ENCODE results near the gene DGKH.

DGKH gene

DNA sequence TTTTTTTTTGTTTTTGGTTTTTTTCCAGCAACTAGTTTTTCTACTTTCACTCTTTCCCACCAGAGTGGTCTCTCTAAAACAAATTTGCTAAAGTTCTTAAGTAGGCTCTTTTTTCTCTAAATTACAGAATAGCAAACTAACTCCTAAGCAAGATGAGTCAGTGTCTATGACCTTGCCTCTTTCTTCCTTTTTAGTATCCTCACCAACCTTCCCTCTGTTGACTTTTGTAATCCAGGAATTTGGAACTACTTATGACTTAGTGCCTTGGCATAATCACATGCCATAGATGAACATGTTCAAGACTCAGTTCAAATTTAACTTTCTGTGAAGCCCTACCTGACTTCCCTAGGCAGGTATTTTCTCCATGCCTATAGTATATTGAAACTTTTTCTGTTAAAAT, 191.2 kb downstream of the DGKH start:
- Histone ChIP-seq H2AFZ (ENCODE audit: low read length) (no peak overlapping the region), H4K8ac (ENCODE audit: low read depth, low read length) (no peak overlapping the region), H3K4me3 (ENCODE audit: low read length in 2 of 2) (no peak overlapping the region), H2AK5ac (ENCODE audit: low read depth, low read length) (no peak overlapping the region), H2BK12ac (ENCODE audit: low read length) (no peak overlapping the region), H2BK120ac (ENCODE audit: low read depth, low read length) (no peak overlapping the region), H3K27ac (replicated peaks; ENCODE audit: low read length) (no peak overlapping the region), H4K91ac (ENCODE audit: low read depth, low read length, poor library complexity) (no peak overlapping the region), H2BK5ac (ENCODE audit: low read length) (no peak overlapping the region), H3K23ac (ENCODE audit: low read depth, low read length, poor library complexity) (no peak overlapping the region), H3K36me3 (replicated peaks in 1 of 2; ENCODE audit: control insufficient read depth in 2 of 2, insufficient read depth in 2 of 2, low read length in 2 of 2) (no peaks in the 10 kb centered on the region), H3K27me3 (ENCODE audit: control insufficient read depth in 3 of 3, insufficient read depth in 3 of 3, low read depth in 1 of 3, low read length in 3 of 3) (no peaks in the 10 kb centered on the region), H3K4me2 (ENCODE audit: insufficient read depth, low read length, poor library complexity, severe bottlenecking) (no peak overlapping the region), H2BK15ac (ENCODE audit: low read length) (no peak overlapping the region), H3K14ac (ENCODE audit: low read length) (no peak overlapping the region), H3K9me3 (replicated peaks in 1 of 2; ENCODE audit: control insufficient read depth in 2 of 2, insufficient read depth in 1 of 2, low read depth in 1 of 2, low read length in 2 of 2) (no peaks in the 10 kb centered on the region), H3K4ac (ENCODE audit: low read length) (no peak overlapping the region), H3K9ac (ENCODE audit: low read depth, low read length, poor library complexity) (no peak overlapping the region), H3K4me1 (ENCODE audit: control insufficient read depth in 2 of 2, insufficient read depth in 1 of 2, low read depth in 1 of 2, low read length in 2 of 2) (peaks cover 0 to 5% of the 10 kb centered on the region in 2 donors), H3K18ac (ENCODE audit: low read length) (no peak overlapping the region), H3K79me1 (ENCODE audit: low read depth, low read length) (no peaks in the 10 kb centered on the region)
- DNase-seq (ENCODE audit: low spot score): no peak

DNA sequence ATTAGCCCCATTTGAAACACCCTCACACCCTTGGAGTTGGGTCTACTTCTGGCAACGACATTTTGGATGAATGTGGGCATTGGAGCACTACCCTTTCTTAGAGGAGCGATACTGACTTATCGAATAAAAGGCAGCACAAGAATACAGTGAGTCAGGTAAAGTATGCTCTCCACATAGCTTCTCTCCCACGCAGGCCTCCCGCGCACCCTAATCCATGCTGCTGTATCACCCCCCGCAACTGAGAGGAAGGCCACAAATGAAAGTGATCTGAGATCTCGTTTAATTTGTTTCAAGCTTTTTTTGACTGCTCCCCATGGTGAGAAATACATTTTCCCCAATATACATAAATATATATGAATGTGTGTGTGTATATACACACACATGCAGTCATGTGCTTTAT, 198.1 kb downstream of the DGKH start:
- no peak overlapping the region for H2AK5ac ChIP-seq (ENCODE audit: low read depth, low read length)
- WGBS, 2 donors (ENCODE audit: extremely low coverage in 2 of 2, insufficient read length in 2 of 2, insufficient replicate concordance in 1 of 2): no CpG with 5 or more reads among the region's 8 CpGs
- no peak overlapping the region for H4K8ac ChIP-seq (ENCODE audit: low read depth, low read length)
- H3K4ac ChIP-seq (ENCODE audit: low read length): no peak overlapping the region
- H3K4me3 ChIP-seq (ENCODE audit: low read length in 2 of 2): no peak overlapping the region
- no peaks in the 10 kb centered on the region for H3K4me1 ChIP-seq (ENCODE audit: control insufficient read depth in 2 of 2, insufficient read depth in 1 of 2, low read depth in 1 of 2, low read length in 2 of 2)
- H4K91ac ChIP-seq (ENCODE audit: low read depth, low read length, poor library complexity): no peak overlapping the region
- no peak overlapping the region for H2BK15ac ChIP-seq (ENCODE audit: low read length)
- DNase-seq (ENCODE audit: low spot score): no peak
- no peaks in the 10 kb centered on the region for H3K9me3 ChIP-seq (replicated peaks in 1 of 2; ENCODE audit: control insufficient read depth in 2 of 2, insufficient read depth in 1 of 2, low read depth in 1 of 2, low read length in 2 of 2)
- H3K27me3 ChIP-seq (ENCODE audit: control insufficient read depth in 3 of 3, insufficient read depth in 3 of 3, low read depth in 1 of 3, low read length in 3 of 3): no peaks in the 10 kb centered on the region
- H2BK120ac ChIP-seq (ENCODE audit: low read depth, low read length): no peak overlapping the region
- H3K18ac ChIP-seq (ENCODE audit: low read length): no peak overlapping the region
- H2AFZ ChIP-seq (ENCODE audit: low read length): no peak overlapping the region
- H3K4me2 ChIP-seq (ENCODE audit: insufficient read depth, low read length, poor library complexity, severe bottlenecking): no peak overlapping the region
- no peak overlapping the region for H3K27ac ChIP-seq (replicated peaks; ENCODE audit: low read length)
- H3K23ac ChIP-seq (ENCODE audit: low read depth, low read length, poor library complexity): no peak overlapping the region
- no peak overlapping the region for H2BK5ac ChIP-seq (ENCODE audit: low read length)
- no peaks in the 10 kb centered on the region for H3K79me1 ChIP-seq (ENCODE audit: low read depth, low read length)
- no peak overlapping the region for H2BK12ac ChIP-seq (ENCODE audit: low read length)
- H3K14ac ChIP-seq (ENCODE audit: low read length): no peak overlapping the region
- no peaks in the 10 kb centered on the region for H3K36me3 ChIP-seq (replicated peaks in 1 of 2; ENCODE audit: control insufficient read depth in 2 of 2, insufficient read depth in 2 of 2, low read length in 2 of 2)
- H3K9ac ChIP-seq (ENCODE audit: low read depth, low read length, poor library complexity): no peak overlapping the region

DNA sequence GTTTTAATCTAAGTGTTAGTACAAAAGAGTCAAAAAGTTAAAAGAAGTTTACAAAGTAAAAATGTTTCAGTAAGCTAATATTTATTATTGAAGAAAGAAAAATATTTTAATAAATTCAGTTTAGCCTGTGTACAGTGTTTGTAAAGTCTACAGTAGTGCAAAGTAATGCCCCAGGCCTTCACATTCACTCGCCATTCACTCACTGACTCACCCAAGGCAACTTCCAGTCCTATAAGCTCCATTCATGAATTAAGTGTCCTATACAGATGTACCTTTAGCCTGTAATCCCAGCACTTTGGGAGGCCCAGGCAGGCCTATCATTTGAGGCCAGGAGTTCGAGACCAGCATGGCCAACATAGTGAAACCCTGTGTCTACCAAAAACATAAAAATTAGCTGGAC, 199.4 kb downstream of the DGKH start:
- H3K36me3 ChIP-seq (replicated peaks in 1 of 2; ENCODE audit: control insufficient read depth in 2 of 2, insufficient read depth in 2 of 2, low read length in 2 of 2): no peaks in the 10 kb centered on the region
- H3K27ac ChIP-seq (replicated peaks; ENCODE audit: low read length): no peak overlapping the region
- H4K8ac ChIP-seq (ENCODE audit: low read depth, low read length): no peak overlapping the region
- no peak overlapping the region for H3K18ac ChIP-seq (ENCODE audit: low read length)
- H2BK5ac ChIP-seq (ENCODE audit: low read length): no peak overlapping the region
- H4K91ac ChIP-seq (ENCODE audit: low read depth, low read length, poor library complexity): no peak overlapping the region
- no peaks in the 10 kb centered on the region for H3K4me1 ChIP-seq (ENCODE audit: control insufficient read depth in 2 of 2, insufficient read depth in 1 of 2, low read depth in 1 of 2, low read length in 2 of 2)
- no peak overlapping the region for H2AK5ac ChIP-seq (ENCODE audit: low read depth, low read length)
- H2AFZ ChIP-seq (ENCODE audit: low read length): no peak overlapping the region
- no peaks in the 10 kb centered on the region for H3K9me3 ChIP-seq (replicated peaks in 1 of 2; ENCODE audit: control insufficient read depth in 2 of 2, insufficient read depth in 1 of 2, low read depth in 1 of 2, low read length in 2 of 2)
- no peak overlapping the region for H3K9ac ChIP-seq (ENCODE audit: low read depth, low read length, poor library complexity)
- no peak overlapping the region for H3K23ac ChIP-seq (ENCODE audit: low read depth, low read length, poor library complexity)
- H2BK15ac ChIP-seq (ENCODE audit: low read length): no peak overlapping the region
- H2BK12ac ChIP-seq (ENCODE audit: low read length): no peak overlapping the region
- no peaks in the 10 kb centered on the region for H3K79me1 ChIP-seq (ENCODE audit: low read depth, low read length)
- peak overlapping the region in 1 of 2 donors; percentile 48 for H3K4me3 ChIP-seq (ENCODE audit: low read length in 2 of 2)
- DNase-seq (ENCODE audit: low spot score): no peak
- H3K14ac ChIP-seq (ENCODE audit: low read length): no peak overlapping the region
- WGBS, 2 donors (ENCODE audit: extremely low coverage in 2 of 2, insufficient read length in 2 of 2, insufficient replicate concordance in 1 of 2): no CpG with 5 or more reads among the region's 2 CpGs
- H3K4ac ChIP-seq (ENCODE audit: low read length): no peak overlapping the region
- no peak overlapping the region for H2BK120ac ChIP-seq (ENCODE audit: low read depth, low read length)
- H3K4me2 ChIP-seq (ENCODE audit: insufficient read depth, low read length, poor library complexity, severe bottlenecking): no peak overlapping the region
- H3K27me3 ChIP-seq (ENCODE audit: control insufficient read depth in 3 of 3, insufficient read depth in 3 of 3, low read depth in 1 of 3, low read length in 3 of 3): no peaks in the 10 kb centered on the region

DNA sequence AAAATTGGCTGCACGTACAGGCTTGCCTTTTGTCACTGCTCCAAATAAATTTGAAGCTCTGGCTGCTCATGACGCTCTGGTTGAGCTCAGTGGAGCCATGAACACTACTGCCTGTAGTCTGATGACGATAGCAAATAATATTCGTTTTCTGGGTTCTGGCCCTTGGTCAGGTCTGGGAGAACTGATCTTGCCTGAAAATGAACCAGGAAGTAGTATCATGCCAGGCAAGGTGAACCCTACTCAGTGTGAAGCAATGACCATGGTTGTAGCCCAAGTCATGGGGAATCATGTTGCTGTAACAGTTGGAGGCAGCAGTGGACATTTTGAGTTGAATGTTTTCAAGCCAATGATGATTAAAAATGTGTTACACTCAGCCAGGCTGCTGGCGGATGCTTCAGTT, 207.4 kb downstream of the DGKH start:
- Histone ChIP-seq H3K27me3 (ENCODE audit: control insufficient read depth in 3 of 3, insufficient read depth in 3 of 3, low read depth in 1 of 3, low read length in 3 of 3) (no peaks in the 10 kb centered on the region), H3K79me1 (ENCODE audit: low read depth, low read length) (no peaks in the 10 kb centered on the region), H3K23ac (ENCODE audit: low read depth, low read length, poor library complexity) (no peak overlapping the region), H3K36me3 (replicated peaks in 1 of 2; ENCODE audit: control insufficient read depth in 2 of 2, insufficient read depth in 2 of 2, low read length in 2 of 2) (no peaks in the 10 kb centered on the region), H3K18ac (ENCODE audit: low read length) (no peak overlapping the region), H3K4me1 (ENCODE audit: control insufficient read depth in 2 of 2, insufficient read depth in 1 of 2, low read depth in 1 of 2, low read length in 2 of 2) (no peaks in the 10 kb centered on the region), H3K4ac (ENCODE audit: low read length) (no peak overlapping the region), H4K8ac (ENCODE audit: low read depth, low read length) (no peak overlapping the region), H2BK15ac (ENCODE audit: low read length) (no peak overlapping the region), H4K91ac (ENCODE audit: low read depth, low read length, poor library complexity) (no peak overlapping the region), H2AK5ac (ENCODE audit: low read depth, low read length) (no peak overlapping the region), H3K4me2 (ENCODE audit: insufficient read depth, low read length, poor library complexity, severe bottlenecking) (no peak overlapping the region), H3K9me3 (replicated peaks in 1 of 2; ENCODE audit: control insufficient read depth in 2 of 2, insufficient read depth in 1 of 2, low read depth in 1 of 2, low read length in 2 of 2) (no peaks in the 10 kb centered on the region), H3K27ac (replicated peaks; ENCODE audit: low read length) (no peak overlapping the region), H3K9ac (ENCODE audit: low read depth, low read length, poor library complexity) (no peak overlapping the region), H3K4me3 (ENCODE audit: low read length in 2 of 2) (no peak overlapping the region), H2BK12ac (ENCODE audit: low read length) (no peak overlapping the region), H3K14ac (ENCODE audit: low read length) (no peak overlapping the region), H2BK5ac (ENCODE audit: low read length) (no peak overlapping the region), H2BK120ac (ENCODE audit: low read depth, low read length) (no peak overlapping the region), H2AFZ (ENCODE audit: low read length) (no peak overlapping the region)
- DNase-seq (ENCODE audit: low spot score): no peak
- WGBS, 2 donors (ENCODE audit: extremely low coverage in 2 of 2, insufficient read length in 2 of 2, insufficient replicate concordance in 1 of 2): no CpG with 5 or more reads among the region's 5 CpGs

All from neuronal stem cell (in vitro differentiated cells).